A673 (cell line): ENCODE results near the gene SEZ6L. TPM values are rescaled to one million over a fixed set of nuclear protein-coding genes. Genes with fewer than 3 reads are reported as not detected.

ENCODE experiments used
- BruUV-seq: library from RNA; stranded (reverse); fragments of 400-500 nt; replicated peaks from 2 replicates; lab custom pipeline; 2021; lab: Mats Ljungman, UMichigan
- CTCF ChIA-PET: fragments of 300-600 bp; sonication (Branson Sonifier 250); formaldehyde crosslinking; loops from one replicate; lab custom pipeline; 2022; ENCODE audit warnings: antibody characterized with exemption; lab: Charles Lee
- POLR2A ChIA-PET: fragments of 300-600 bp; sonication (Branson Sonifier 250); formaldehyde crosslinking; loops from one replicate; lab custom pipeline; 2022; ENCODE audit warnings: antibody characterized with exemption; ENCODE audit not compliant: low non-redundant PET; lab: Charles Lee
- DNase-seq: peaks from one replicate; pipeline ENCODE4 v3.0.0-alpha.2; 2015; ENCODE audit warnings: low spot score
- H3K27ac ChIP-seq: fragments of 200-600 bp; sonication (generic); 2 replicates; pipeline ENCODE4 v1.5.1; 2016; ENCODE audit warnings: mixed run types, low read depth, mild to moderate bottlenecking, mixed read lengths, antibody characterized with exemption, low read length; ENCODE audit not compliant: poor library complexity, severe bottlenecking
- H3K27me3 ChIP-seq: fragments of 200-600 bp; sonication (generic); replicated peaks from 2 replicates; pipeline ENCODE4 v1.6.1; 2017; ENCODE audit warnings: mixed run types, low read depth, mild to moderate bottlenecking, mixed read lengths, antibody characterized with exemption, low read length; ENCODE audit not compliant: insufficient read depth, poor library complexity
- H3K36me3 ChIP-seq: fragments of 200-600 bp; sonication (generic); 2 replicates; pipeline ENCODE4 v1.6.1; 2016; ENCODE audit warnings: mixed run types, mild to moderate bottlenecking, mixed read lengths, antibody characterized with exemption, low read length; ENCODE audit not compliant: insufficient read depth, poor library complexity, severe bottlenecking
- H3K4me1 ChIP-seq: fragments of 200-600 bp; sonication (generic); 2 replicates; pipeline ENCODE4 v1.6.1; 2017; ENCODE audit warnings: mixed run types, mild to moderate bottlenecking, mixed read lengths, antibody characterized with exemption, low read length; ENCODE audit not compliant: insufficient read depth, poor library complexity, severe bottlenecking
- H3K4me3 ChIP-seq: fragments of 200-600 bp; sonication (generic); 2 replicates; pipeline ENCODE4 v1.5.1; 2016; ENCODE audit warnings: low read depth, mixed run types, mild to moderate bottlenecking, mixed read lengths, low read length; ENCODE audit not compliant: poor library complexity, severe bottlenecking
- H3K9me3 ChIP-seq: fragments of 200-600 bp; sonication (generic); 2 replicates; pipeline ENCODE4 v1.6.1; 2016; ENCODE audit warnings: mixed run types, low read depth, mild to moderate bottlenecking, mixed read lengths, antibody characterized with exemption, low read length; ENCODE audit not compliant: poor library complexity, severe bottlenecking
- CTCF ChIP-seq: fragments of 300-800, 200-600 bp; sonication (generic); conservative IDR thresholded peaks from 2 replicates; pipeline ENCODE4 v1.5.1; 2017; ENCODE audit warnings: low read depth, mild to moderate bottlenecking, antibody characterized with exemption, low read length, moderate library complexity, mixed read lengths
- EZH2 ChIP-seq: fragments of 200-600 bp; sonication (generic); IDR thresholded peaks from 2 replicates; pipeline ENCODE4 v1.6.1; 2017; ENCODE audit warnings: borderline replicate concordance, low read depth, mild to moderate bottlenecking, mixed read lengths, antibody characterized with exemption, low read length; ENCODE audit not compliant: poor library complexity, severe bottlenecking
- intact Hi-C: fragments of 100-400 bp; cut with micrococcal nuclease; formaldehyde crosslinking; loops from one replicate; pipeline ENCODE4 v1.10.0; 2022; ENCODE audit not compliant: unreplicated experiment
- total RNA-seq: library from RNA; stranded (reverse); gene quantifications from 2 replicates; pipeline ENCODE4 v1.2.3, GENCODE V29; 2021

The SEZ6L gene
- total RNA-seq, 1 experiment from 2014 or later, result 6.3 TPM

- no peak for DNase-seq
- Histone ChIP-seq H3K9me3 (no peaks in the 10 kb centered on the region), H3K4me3 (no peak overlapping the region), H3K27me3 (peaks cover 15% of the 10 kb centered on the region), H3K36me3 (no peaks in the 10 kb centered on the region), H3K27ac (no peak overlapping the region), H3K4me1 (no peaks in the 10 kb centered on the region)
- CTCF ChIA-PET, result interaction anchor here (0.5 to 1.2 kb wide), 4 partner anchors 8 to 1217 kb away, joined by 3 read pairs; no protein-coding TSS in a partner anchor
- POLR2A ChIA-PET, result no interaction called here
- intact Hi-C loops, result no loop called here
- BruUV-seq, result no TSS peak
- TF ChIP-seq EZH2 (no peak), CTCF (no peak)
These were observed 213.5 kb downstream of the SEZ6L start for GRCh38 chr22:26382782-26383181.

GRCh38 chr22:26383968-26384556 lies 214.8 kb downstream of the SEZ6L start:
- no peaks in the 10 kb centered on the region for H3K36me3 ChIP-seq
- H3K27ac ChIP-seq, result no peak overlapping the region
- H3K4me1 ChIP-seq, result no peaks in the 10 kb centered on the region
- intact Hi-C loops, result no loop called here
- no peaks in the 10 kb centered on the region for H3K9me3 ChIP-seq
- ChIA-PET CTCF (no interaction called here), POLR2A (no interaction called here)
- H3K4me3 ChIP-seq, result no peak overlapping the region
- BruUV-seq, result no TSS peak
- no peak for TF ChIP-seq CTCF
- TF ChIP-seq EZH2, result no peak
- no peak for DNase-seq
- H3K27me3 ChIP-seq, result peaks cover 15% of the 10 kb centered on the region

- no peaks in the 10 kb centered on the region for H3K36me3 ChIP-seq
- H3K4me3 ChIP-seq, result no peak overlapping the region
- TF ChIP-seq CTCF, result no peak
- no peak for TF ChIP-seq EZH2
- no peaks in the 10 kb centered on the region for H3K9me3 ChIP-seq
- H3K27me3 ChIP-seq, result peaks cover 15% of the 10 kb centered on the region
- intact Hi-C loops, result no loop called here
- no peak for DNase-seq
- POLR2A ChIA-PET, result no interaction called here
- no peak overlapping the region for H3K27ac ChIP-seq
- H3K4me1 ChIP-seq, result no peaks in the 10 kb centered on the region
- CTCF ChIA-PET, result no interaction called here
- BruUV-seq, result no TSS peak
These were observed 215.9 kb downstream of the SEZ6L start for GRCh38 chr22:26385164-26385563.
